Breast epithelium (tissue), 3 donors: Measurements from ENCODE around the gene RBM15.

Experiments
- POLR2A ChIP-seq: fragments of 450-650 bp; IDR thresholded peaks from one replicate; pipeline ENCODE4 v1.6.1; 2016; ENCODE audit warnings: antibody characterized with exemption, mild to moderate bottlenecking, moderate library complexity
- TF ChIP-seq, protein P1 (sequence below), 3 donors: fragments of 450-650 bp; IDR thresholded peaks; one replicate each; pipeline ENCODE4 v1.5.1; 2016 to 2017; ENCODE audit warnings: antibody characterized with exemption in 3 of 3, mild to moderate bottlenecking in 3 of 3, moderate library complexity in 3 of 3

DNA sequence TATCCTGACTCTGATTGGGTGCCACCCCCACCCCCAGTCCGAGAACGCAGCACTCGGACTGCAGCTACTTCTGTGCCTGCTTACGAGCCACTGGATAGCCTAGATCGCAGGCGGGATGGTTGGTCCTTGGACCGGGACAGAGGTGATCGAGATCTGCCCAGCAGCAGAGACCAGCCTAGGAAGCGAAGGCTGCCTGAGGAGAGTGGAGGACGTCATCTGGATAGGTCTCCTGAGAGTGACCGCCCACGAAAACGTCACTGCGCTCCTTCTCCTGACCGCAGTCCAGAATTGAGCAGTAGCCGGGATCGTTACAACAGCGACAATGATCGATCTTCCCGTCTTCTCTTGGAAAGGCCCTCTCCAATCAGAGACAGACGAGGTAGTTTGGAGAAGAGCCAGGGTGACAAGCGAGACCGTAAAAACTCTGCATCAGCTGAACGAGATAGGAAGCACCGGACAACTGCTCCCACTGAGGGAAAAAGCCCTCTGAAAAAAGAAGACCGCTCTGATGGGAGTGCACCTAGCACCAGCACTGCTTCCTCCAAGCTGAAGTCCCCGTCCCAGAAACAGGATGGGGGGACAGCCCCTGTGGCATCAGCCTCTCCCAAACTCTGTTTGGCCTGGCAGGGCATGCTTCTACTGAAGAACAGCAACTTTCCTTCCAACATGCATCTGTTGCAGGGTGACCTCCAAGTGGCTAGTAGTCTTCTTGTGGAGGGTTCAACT, 2.1 kb downstream of the RBM15 start:
- TF ChIP-seq, protein P1, sequence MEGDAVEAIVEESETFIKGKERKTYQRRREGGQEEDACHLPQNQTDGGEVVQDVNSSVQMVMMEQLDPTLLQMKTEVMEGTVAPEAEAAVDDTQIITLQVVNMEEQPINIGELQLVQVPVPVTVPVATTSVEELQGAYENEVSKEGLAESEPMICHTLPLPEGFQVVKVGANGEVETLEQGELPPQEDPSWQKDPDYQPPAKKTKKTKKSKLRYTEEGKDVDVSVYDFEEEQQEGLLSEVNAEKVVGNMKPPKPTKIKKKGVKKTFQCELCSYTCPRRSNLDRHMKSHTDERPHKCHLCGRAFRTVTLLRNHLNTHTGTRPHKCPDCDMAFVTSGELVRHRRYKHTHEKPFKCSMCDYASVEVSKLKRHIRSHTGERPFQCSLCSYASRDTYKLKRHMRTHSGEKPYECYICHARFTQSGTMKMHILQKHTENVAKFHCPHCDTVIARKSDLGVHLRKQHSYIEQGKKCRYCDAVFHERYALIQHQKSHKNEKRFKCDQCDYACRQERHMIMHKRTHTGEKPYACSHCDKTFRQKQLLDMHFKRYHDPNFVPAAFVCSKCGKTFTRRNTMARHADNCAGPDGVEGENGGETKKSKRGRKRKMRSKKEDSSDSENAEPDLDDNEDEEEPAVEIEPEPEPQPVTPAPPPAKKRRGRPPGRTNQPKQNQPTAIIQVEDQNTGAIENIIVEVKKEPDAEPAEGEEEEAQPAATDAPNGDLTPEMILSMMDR (IDR thresholded peaks at IDR 0.05) = no peak
- no peak for TF ChIP-seq POLR2A
